ENCODE results near the gene FBXW7. TPM values are rescaled to one million over a fixed set of nuclear protein-coding genes. Genes with fewer than 3 reads are reported as not detected.

Gene FBXW7
- polyA plus RNA-seq, 3 donors = 5.2 to 10.7 (median 7.1) TPM

GRCh38 chr4:152328582-152328981 lies 207.3 kb downstream of the FBXW7 start:
- no peak overlapping the region for H3K27ac ChIP-seq (ENCODE audit: low read depth, low read length)

GRCh38 chr4:152327606-152328453 lies 208.1 kb downstream of the FBXW7 start:
- 89 to 95% (median 91%) methylated on average over 6 of the region's 6 CpGs for WGBS, 3 donors
- no peak overlapping the region for H3K27ac ChIP-seq (ENCODE audit: low read depth, low read length)

More at GRCh38 chr4:152328582-152328981, 207.3 kb downstream of the FBXW7 start:
- WGBS, 3 donors = 63 to 79% (median 65%) methylated on average over 1 of the region's 1 CpG

GRCh38 chr4:152325831-152326230 lies 210.1 kb downstream of the FBXW7 start:
- no peak overlapping the region for H3K27ac ChIP-seq (ENCODE audit: low read depth, low read length)

GRCh38 chr4:152323221-152323620 lies 212.7 kb downstream of the FBXW7 start:
- 88 to 95% (median 90%) methylated on average over 1 of the region's 1 CpG for WGBS, 3 donors
- H3K27ac ChIP-seq (ENCODE audit: low read depth, low read length) = no peak overlapping the region

More at GRCh38 chr4:152325831-152326230, 210.1 kb downstream of the FBXW7 start:
- 91 to 95% (median 94%) methylated on average over 5 of the region's 5 CpGs for WGBS, 3 donors

GRCh38 chr4:152322656-152323055 lies 213.2 kb downstream of the FBXW7 start:
- no peak overlapping the region for H3K27ac ChIP-seq (ENCODE audit: low read depth, low read length)
- 95 to 96% (median 96%) methylated on average over 6 of the region's 6 CpGs for WGBS, 3 donors

GRCh38 chr4:152321923-152322322 lies 214.0 kb downstream of the FBXW7 start:
- WGBS, 3 donors = 64 to 72% (median 65%) methylated on average over 1 of the region's 1 CpG
- H3K27ac ChIP-seq (ENCODE audit: low read depth, low read length) = no peak overlapping the region

GRCh38 chr4:152321398-152321797 lies 214.5 kb downstream of the FBXW7 start:
- no peak overlapping the region for H3K27ac ChIP-seq (ENCODE audit: low read depth, low read length)
- WGBS, 3 donors = 95 to 98% (median 96%) methylated on average over 4 of the region's 4 CpGs

- WGBS, 3 donors = 81 to 92% (median 90%) methylated on average over 3 of the region's 3 CpGs
- H3K27ac ChIP-seq (ENCODE audit: low read depth, low read length) = no peak overlapping the region
Measured at GRCh38 chr4:152316969-152317368, 218.9 kb downstream of the FBXW7 start.

- no peak overlapping the region for H3K27ac ChIP-seq (ENCODE audit: low read depth, low read length)
- WGBS, 3 donors = 72 to 92% (median 84%) methylated on average over 2 of the region's 2 CpGs
Measured at GRCh38 chr4:152310257-152310656, 225.6 kb downstream of the FBXW7 start.

GRCh38 chr4:152309418-152309817 lies 226.5 kb downstream of the FBXW7 start:
- no peak overlapping the region for H3K27ac ChIP-seq (ENCODE audit: low read depth, low read length)
- 74 to 79% (median 78%) methylated on average over 2 of the region's 2 CpGs for WGBS, 3 donors

- 43 to 76% (median 63%) methylated on average over 4 of the region's 4 CpGs for WGBS, 3 donors
- no peak overlapping the region for H3K27ac ChIP-seq (ENCODE audit: low read depth, low read length)
Measured at GRCh38 chr4:152308951-152309350, 226.9 kb downstream of the FBXW7 start.

- WGBS, 3 donors = 84 to 86% (median 85%) methylated on average over 8 of the region's 8 CpGs
- H3K27ac ChIP-seq (ENCODE audit: low read depth, low read length) = no peak overlapping the region
Measured at GRCh38 chr4:152307669-152308068, 228.2 kb downstream of the FBXW7 start.

- 60 to 66% (median 63%) methylated on average over 1 of the region's 1 CpG for WGBS, 3 donors
- H3K27ac ChIP-seq (ENCODE audit: low read depth, low read length) = no peak overlapping the region
Measured at GRCh38 chr4:152306541-152306940, 229.4 kb downstream of the FBXW7 start.

- whole genome bisulfite sequencing, 3 donors = 55 to 74% (median 72%) methylated on average over 5 of the region's 5 CpGs
- no peak overlapping the region for H3K27ac ChIP-seq (ENCODE audit: low read depth, low read length)
Measured at GRCh38 chr4:152304220-152304619, 231.7 kb downstream of the FBXW7 start.

- WGBS, 3 donors = 86 to 87% (median 87%) methylated on average over 6 of the region's 6 CpGs
- H3K27ac ChIP-seq (ENCODE audit: low read depth, low read length) = no peak overlapping the region
Measured at GRCh38 chr4:152301381-152301780, 234.5 kb downstream of the FBXW7 start.

GRCh38 chr4:152299553-152299952 lies 236.3 kb downstream of the FBXW7 start:
- WGBS, 3 donors = 92 to 98% (median 92%) methylated on average over 3 of the region's 3 CpGs
- H3K27ac ChIP-seq (ENCODE audit: low read depth, low read length) = no peak overlapping the region

- no peak overlapping the region for H3K27ac ChIP-seq (ENCODE audit: low read depth, low read length)
Measured at GRCh38 chr4:152296386-152296785, 239.5 kb downstream of the FBXW7 start.

GRCh38 chr4:152294765-152295164 lies 241.1 kb downstream of the FBXW7 start:
- WGBS, 3 donors = 90 to 95% (median 95%) methylated on average over 5 of the region's 5 CpGs
- H3K27ac ChIP-seq (ENCODE audit: low read depth, low read length) = no peak overlapping the region

GRCh38 chr4:152294331-152294730 lies 241.6 kb downstream of the FBXW7 start:
- 77 to 81% (median 78%) methylated on average over 3 of the region's 3 CpGs for WGBS, 3 donors
- H3K27ac ChIP-seq (ENCODE audit: low read depth, low read length) = no peak overlapping the region

- 94 to 96% (median 95%) methylated on average over 5 of the region's 5 CpGs for WGBS, 3 donors
- H3K27ac ChIP-seq (ENCODE audit: low read depth, low read length) = no peak overlapping the region
Measured at GRCh38 chr4:152293527-152293926, 242.4 kb downstream of the FBXW7 start.
